C4-2B (cell line): Measurements from ENCODE around the gene TIAM2.

ENCODE experiments used
- ZFX ChIP-seq: fragments of 450-650 bp; IDR thresholded peaks from 2 replicates; pipeline ENCODE4 v1.6.1; 2017
- TF ChIP-seq, protein P1 (sequence below): fragments of 450-650 bp; conservative IDR thresholded peaks from 2 replicates; pipeline ENCODE4 v1.5.1; 2017; ENCODE audit warnings: mild to moderate bottlenecking

DNA sequence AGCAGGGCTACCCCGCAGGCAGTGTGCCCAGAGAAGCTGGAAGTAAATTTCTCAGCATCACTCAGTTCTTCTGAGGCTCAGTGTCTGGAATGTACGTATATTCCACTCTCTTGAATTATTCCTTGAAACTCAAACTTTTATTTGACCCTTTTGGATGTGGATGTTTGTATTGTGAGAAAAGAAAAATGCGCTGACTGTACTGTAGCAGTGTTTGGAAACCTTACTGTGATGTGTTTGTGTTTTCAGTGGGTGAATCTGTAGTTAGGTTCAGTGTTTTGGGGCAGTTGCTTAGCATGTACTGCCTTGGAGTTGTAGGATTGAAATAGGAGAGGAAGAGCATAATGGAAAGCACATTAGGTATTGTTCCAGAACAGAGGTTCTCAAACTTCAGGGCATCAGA is 13.5 kb downstream of the TIAM2 start:
- TF ChIP-seq, protein P1, sequence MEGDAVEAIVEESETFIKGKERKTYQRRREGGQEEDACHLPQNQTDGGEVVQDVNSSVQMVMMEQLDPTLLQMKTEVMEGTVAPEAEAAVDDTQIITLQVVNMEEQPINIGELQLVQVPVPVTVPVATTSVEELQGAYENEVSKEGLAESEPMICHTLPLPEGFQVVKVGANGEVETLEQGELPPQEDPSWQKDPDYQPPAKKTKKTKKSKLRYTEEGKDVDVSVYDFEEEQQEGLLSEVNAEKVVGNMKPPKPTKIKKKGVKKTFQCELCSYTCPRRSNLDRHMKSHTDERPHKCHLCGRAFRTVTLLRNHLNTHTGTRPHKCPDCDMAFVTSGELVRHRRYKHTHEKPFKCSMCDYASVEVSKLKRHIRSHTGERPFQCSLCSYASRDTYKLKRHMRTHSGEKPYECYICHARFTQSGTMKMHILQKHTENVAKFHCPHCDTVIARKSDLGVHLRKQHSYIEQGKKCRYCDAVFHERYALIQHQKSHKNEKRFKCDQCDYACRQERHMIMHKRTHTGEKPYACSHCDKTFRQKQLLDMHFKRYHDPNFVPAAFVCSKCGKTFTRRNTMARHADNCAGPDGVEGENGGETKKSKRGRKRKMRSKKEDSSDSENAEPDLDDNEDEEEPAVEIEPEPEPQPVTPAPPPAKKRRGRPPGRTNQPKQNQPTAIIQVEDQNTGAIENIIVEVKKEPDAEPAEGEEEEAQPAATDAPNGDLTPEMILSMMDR, result no peak
- no peak for TF ChIP-seq ZFX
